HepG2 (cell line): ENCODE results near the gene UBQLN4.

Experiments
- ATF1 ChIP-seq: IDR thresholded peaks from 2 replicates; pipeline ENCODE4 v1.6.1; 2016; ENCODE audit warnings: mild to moderate bottlenecking, control low read depth
- BHLHE40 ChIP-seq: IDR thresholded peaks from 2 replicates; pipeline ENCODE4 v1.6.1; 2011; ENCODE audit warnings: low read length, improper control_type of control experiment
- EZH2 ChIP-seq: conservative IDR thresholded peaks from 2 replicates; pipeline ENCODE4 v1.6.1; 2012; ENCODE audit warnings: mild to moderate bottlenecking, low read depth, low read length, moderate library complexity
- LCORL ChIP-seq, 2 experiments: fragments of 450-650 bp in 1 of 2; sonication (generic) in 1 of 2; formaldehyde crosslinking in 1 of 2; IDR thresholded peaks; 2 replicates each; pipeline versions ENCODE4 v1.5.0 to v1.6.1; 2017 to 2020; ENCODE audit warnings: antibody characterized with exemption in 1 of 2, missing genetic modification reagents in 1 of 2
- NCOA2 ChIP-seq: sonication (generic); formaldehyde crosslinking; IDR thresholded peaks from 2 replicates; pipeline ENCODE4 v1.8.0; 2022; ENCODE audit warnings: inconsistent platforms
- RBAK ChIP-seq: sonication (generic); formaldehyde crosslinking; IDR thresholded peaks from 2 replicates; pipeline ENCODE4 v1.5.1; 2020; ENCODE audit warnings: mild to moderate bottlenecking, missing genetic modification reagents
- SMC3 ChIP-seq: IDR thresholded peaks from 2 replicates; pipeline ENCODE4 v1.6.1; 2011; ENCODE audit warnings: low read length, improper control_type of control experiment
- YEATS2 ChIP-seq: sonication (generic); formaldehyde crosslinking; IDR thresholded peaks from 2 replicates; pipeline ENCODE4 v1.4.0; 2020; ENCODE audit warnings: missing genetic modification reagents, borderline replicate concordance
- ZNF331 ChIP-seq: sonication (generic); formaldehyde crosslinking; IDR thresholded peaks from 2 replicates; pipeline ENCODE4 v1.4.0; 2020; ENCODE audit warnings: missing genetic modification reagents
- ZNF530 ChIP-seq: sonication (generic); formaldehyde crosslinking; IDR thresholded peaks from 2 replicates; pipeline ENCODE4 v1.5.0; 2020; ENCODE audit warnings: low read depth, mild to moderate bottlenecking, missing genetic modification reagents
- TF ChIP-seq, protein P1 (sequence below): sonication (generic); formaldehyde crosslinking; IDR thresholded peaks from 2 replicates; pipeline ENCODE4 v1.9.0; 2021; ENCODE audit warnings: missing genetic modification reagents, borderline replicate concordance
- TF ChIP-seq, protein P2 (sequence below): sonication (generic); formaldehyde crosslinking; IDR thresholded peaks from 2 replicates; pipeline ENCODE4 v1.5.1; 2020; ENCODE audit warnings: mild to moderate bottlenecking, missing genetic modification reagents, borderline replicate concordance
- TF ChIP-seq, protein P3 (sequence below): sonication (generic); formaldehyde crosslinking; IDR thresholded peaks from 2 replicates; pipeline ENCODE4 v1.5.0; 2020; ENCODE audit warnings: missing genetic modification reagents

DNA sequence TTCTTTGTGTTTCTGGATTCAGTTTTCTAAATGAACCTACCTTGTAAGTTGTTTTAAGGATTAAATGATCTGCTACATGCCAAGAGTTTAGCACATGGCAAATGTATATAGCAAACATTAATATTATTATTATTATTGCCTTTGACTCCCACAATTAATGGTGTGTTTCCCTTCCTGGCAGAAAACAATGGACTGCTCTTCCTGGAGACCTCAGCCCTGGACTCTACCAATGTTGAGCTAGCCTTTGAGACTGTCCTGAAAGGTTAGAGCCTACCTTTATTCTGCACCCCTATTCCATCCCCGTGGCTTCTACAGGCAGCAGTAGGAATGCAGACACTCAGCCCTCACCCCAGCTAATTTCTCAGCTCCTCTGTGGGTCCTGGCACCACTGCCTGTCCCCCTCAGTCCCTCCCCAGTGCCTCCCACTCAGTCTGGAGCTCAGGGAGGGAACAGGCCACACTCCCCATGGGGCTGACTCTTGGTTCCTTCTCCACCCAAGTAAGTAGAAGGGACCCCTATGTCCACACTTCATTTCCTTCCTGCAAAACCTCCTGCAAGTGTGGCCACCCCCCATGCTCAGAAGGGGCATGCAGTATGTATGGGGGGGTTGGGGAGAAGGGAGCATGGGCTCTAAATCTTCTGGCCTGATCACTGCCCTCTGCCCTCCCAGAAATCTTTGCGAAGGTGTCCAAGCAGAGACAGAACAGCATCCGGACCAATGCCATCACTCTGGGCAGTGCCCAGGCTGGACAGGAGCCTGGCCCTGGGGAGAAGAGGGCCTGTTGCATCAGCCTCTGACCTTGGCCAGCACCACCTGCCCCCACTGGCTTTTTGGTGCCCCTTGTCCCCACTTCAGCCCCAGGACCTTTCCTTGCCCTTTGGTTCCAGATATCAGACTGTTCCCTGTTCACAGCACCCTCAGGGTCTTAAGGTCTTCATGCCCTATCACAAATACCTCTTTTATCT lies 16.2 kb upstream of the UBQLN4 start:
- TF ChIP-seq LCORL (IDR thresholded peaks at IDR 0.05) (no peak), LCORL (CRISPR knock-in tag; IDR thresholded peaks at IDR 0.05) (no peak), BHLHE40 (no peak), ZNF331 (CRISPR knock-in tag) (no peak), ATF1 (CRISPR knock-in tag) (no peak), NCOA2 (no peak), ZNF530 (CRISPR knock-in tag) (no peak), YEATS2 (no peak), RBAK (CRISPR knock-in tag) (no peak), EZH2 (no peak), SMC3 (no peak)
- TF ChIP-seq, protein P1, sequence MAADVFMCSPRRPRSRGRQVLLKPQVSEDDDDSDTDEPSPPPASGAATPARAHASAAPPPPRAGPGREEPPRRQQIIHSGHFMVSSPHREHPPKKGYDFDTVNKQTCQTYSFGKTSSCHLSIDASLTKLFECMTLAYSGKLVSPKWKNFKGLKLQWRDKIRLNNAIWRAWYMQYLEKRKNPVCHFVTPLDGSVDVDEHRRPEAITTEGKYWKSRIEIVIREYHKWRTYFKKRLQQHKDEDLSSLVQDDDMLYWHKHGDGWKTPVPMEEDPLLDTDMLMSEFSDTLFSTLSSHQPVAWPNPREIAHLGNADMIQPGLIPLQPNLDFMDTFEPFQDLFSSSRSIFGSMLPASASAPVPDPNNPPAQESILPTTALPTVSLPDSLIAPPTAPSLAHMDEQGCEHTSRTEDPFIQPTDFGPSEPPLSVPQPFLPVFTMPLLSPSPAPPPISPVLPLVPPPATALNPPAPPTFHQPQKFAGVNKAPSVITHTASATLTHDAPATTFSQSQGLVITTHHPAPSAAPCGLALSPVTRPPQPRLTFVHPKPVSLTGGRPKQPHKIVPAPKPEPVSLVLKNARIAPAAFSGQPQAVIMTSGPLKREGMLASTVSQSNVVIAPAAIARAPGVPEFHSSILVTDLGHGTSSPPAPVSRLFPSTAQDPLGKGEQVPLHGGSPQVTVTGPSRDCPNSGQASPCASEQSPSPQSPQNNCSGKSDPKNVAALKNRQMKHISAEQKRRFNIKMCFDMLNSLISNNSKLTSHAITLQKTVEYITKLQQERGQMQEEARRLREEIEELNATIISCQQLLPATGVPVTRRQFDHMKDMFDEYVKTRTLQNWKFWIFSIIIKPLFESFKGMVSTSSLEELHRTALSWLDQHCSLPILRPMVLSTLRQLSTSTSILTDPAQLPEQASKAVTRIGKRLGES (CRISPR knock-in tag) = no peak
- TF ChIP-seq, protein P2, sequence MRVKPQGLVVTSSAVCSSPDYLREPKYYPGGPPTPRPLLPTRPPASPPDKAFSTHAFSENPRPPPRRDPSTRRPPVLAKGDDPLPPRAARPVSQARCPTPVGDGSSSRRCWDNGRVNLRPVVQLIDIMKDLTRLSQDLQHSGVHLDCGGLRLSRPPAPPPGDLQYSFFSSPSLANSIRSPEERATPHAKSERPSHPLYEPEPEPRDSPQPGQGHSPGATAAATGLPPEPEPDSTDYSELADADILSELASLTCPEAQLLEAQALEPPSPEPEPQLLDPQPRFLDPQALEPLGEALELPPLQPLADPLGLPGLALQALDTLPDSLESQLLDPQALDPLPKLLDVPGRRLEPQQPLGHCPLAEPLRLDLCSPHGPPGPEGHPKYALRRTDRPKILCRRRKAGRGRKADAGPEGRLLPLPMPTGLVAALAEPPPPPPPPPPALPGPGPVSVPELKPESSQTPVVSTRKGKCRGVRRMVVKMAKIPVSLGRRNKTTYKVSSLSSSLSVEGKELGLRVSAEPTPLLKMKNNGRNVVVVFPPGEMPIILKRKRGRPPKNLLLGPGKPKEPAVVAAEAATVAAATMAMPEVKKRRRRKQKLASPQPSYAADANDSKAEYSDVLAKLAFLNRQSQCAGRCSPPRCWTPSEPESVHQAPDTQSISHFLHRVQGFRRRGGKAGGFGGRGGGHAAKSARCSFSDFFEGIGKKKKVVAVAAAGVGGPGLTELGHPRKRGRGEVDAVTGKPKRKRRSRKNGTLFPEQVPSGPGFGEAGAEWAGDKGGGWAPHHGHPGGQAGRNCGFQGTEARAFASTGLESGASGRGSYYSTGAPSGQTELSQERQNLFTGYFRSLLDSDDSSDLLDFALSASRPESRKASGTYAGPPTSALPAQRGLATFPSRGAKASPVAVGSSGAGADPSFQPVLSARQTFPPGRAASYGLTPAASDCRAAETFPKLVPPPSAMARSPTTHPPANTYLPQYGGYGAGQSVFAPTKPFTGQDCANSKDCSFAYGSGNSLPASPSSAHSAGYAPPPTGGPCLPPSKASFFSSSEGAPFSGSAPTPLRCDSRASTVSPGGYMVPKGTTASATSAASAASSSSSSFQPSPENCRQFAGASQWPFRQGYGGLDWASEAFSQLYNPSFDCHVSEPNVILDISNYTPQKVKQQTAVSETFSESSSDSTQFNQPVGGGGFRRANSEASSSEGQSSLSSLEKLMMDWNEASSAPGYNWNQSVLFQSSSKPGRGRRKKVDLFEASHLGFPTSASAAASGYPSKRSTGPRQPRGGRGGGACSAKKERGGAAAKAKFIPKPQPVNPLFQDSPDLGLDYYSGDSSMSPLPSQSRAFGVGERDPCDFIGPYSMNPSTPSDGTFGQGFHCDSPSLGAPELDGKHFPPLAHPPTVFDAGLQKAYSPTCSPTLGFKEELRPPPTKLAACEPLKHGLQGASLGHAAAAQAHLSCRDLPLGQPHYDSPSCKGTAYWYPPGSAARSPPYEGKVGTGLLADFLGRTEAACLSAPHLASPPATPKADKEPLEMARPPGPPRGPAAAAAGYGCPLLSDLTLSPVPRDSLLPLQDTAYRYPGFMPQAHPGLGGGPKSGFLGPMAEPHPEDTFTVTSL (CRISPR knock-in tag) = no peak
- TF ChIP-seq, protein P3, sequence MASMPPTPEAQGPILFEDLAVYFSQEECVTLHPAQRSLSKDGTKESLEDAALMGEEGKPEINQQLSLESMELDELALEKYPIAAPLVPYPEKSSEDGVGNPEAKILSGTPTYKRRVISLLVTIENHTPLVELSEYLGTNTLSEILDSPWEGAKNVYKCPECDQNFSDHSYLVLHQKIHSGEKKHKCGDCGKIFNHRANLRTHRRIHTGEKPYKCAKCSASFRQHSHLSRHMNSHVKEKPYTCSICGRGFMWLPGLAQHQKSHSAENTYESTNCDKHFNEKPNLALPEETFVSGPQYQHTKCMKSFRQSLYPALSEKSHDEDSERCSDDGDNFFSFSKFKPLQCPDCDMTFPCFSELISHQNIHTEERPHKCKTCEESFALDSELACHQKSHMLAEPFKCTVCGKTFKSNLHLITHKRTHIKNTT (CRISPR knock-in tag) = no peak
